ENCODE measurements around the gene DOCK2.

Gene DOCK2

GRCh38 chr5:170046241-170046640 lies 409.2 kb downstream of the DOCK2 start:
- Histone ChIP-seq H3K23ac (ENCODE audit: low read depth, low read length, poor library complexity) (no peak overlapping the region), H2BK15ac (ENCODE audit: low read length) (no peak overlapping the region), H2AK5ac (ENCODE audit: low read depth, low read length) (no peak overlapping the region), H3K9ac (ENCODE audit: low read depth, low read length, poor library complexity) (no peak overlapping the region), H3K9me3 (replicated peaks in 1 of 2; ENCODE audit: control insufficient read depth in 2 of 2, insufficient read depth in 1 of 2, low read depth in 1 of 2, low read length in 2 of 2) (no peaks in the 10 kb centered on the region), H2BK5ac (ENCODE audit: low read length) (no peak overlapping the region), H3K4ac (ENCODE audit: low read length) (no peak overlapping the region), H3K4me1 (ENCODE audit: control insufficient read depth in 2 of 2, insufficient read depth in 1 of 2, low read depth in 1 of 2, low read length in 2 of 2) (peaks cover 0 to 4% of the 10 kb centered on the region in 2 donors), H2AFZ (ENCODE audit: low read length) (no peak overlapping the region), H3K36me3 (replicated peaks in 1 of 2; ENCODE audit: control insufficient read depth in 2 of 2, insufficient read depth in 2 of 2, low read length in 2 of 2) (no peaks in the 10 kb centered on the region), H3K14ac (ENCODE audit: low read length) (no peak overlapping the region), H3K79me1 (ENCODE audit: low read depth, low read length) (no peaks in the 10 kb centered on the region), H3K4me3 (ENCODE audit: low read length in 2 of 2) (no peak overlapping the region), H2BK12ac (ENCODE audit: low read length) (no peak overlapping the region), H2BK120ac (ENCODE audit: low read depth, low read length) (no peak overlapping the region), H3K27me3 (ENCODE audit: control insufficient read depth in 3 of 3, insufficient read depth in 3 of 3, low read depth in 1 of 3, low read length in 3 of 3) (no peaks in the 10 kb centered on the region), H3K27ac (replicated peaks; ENCODE audit: low read length) (no peak overlapping the region), H4K91ac (ENCODE audit: low read depth, low read length, poor library complexity) (no peak overlapping the region), H3K18ac (ENCODE audit: low read length) (no peak overlapping the region), H4K8ac (ENCODE audit: low read depth, low read length) (no peak overlapping the region), H3K4me2 (ENCODE audit: insufficient read depth, low read length, poor library complexity, severe bottlenecking) (no peak overlapping the region)
- no CpG with 5 or more reads among the region's 3 CpGs for WGBS, 2 donors (ENCODE audit: extremely low coverage in 2 of 2, insufficient read length in 2 of 2, insufficient replicate concordance in 1 of 2)
- DNase-seq (ENCODE audit: low spot score), result no peak

GRCh38 chr5:170049713-170050112 lies 412.6 kb downstream of the DOCK2 start:
- no peak overlapping the region for H4K91ac ChIP-seq (ENCODE audit: low read depth, low read length, poor library complexity)
- H2BK12ac ChIP-seq (ENCODE audit: low read length), result no peak overlapping the region
- DNase-seq (ENCODE audit: low spot score), result no peak
- H3K4me3 ChIP-seq (ENCODE audit: low read length in 2 of 2), result no peak overlapping the region
- no peak overlapping the region for H3K4ac ChIP-seq (ENCODE audit: low read length)
- peaks cover 0 to 4% of the 10 kb centered on the region in 2 donors for H3K4me1 ChIP-seq (ENCODE audit: control insufficient read depth in 2 of 2, insufficient read depth in 1 of 2, low read depth in 1 of 2, low read length in 2 of 2)
- H3K14ac ChIP-seq (ENCODE audit: low read length), result no peak overlapping the region
- no peak overlapping the region for H2BK120ac ChIP-seq (ENCODE audit: low read depth, low read length)
- no peak overlapping the region for H3K27ac ChIP-seq (replicated peaks; ENCODE audit: low read length)
- H3K23ac ChIP-seq (ENCODE audit: low read depth, low read length, poor library complexity), result no peak overlapping the region
- WGBS, 2 donors (ENCODE audit: extremely low coverage in 2 of 2, insufficient read length in 2 of 2, insufficient replicate concordance in 1 of 2), result no CpG with 5 or more reads among the region's 3 CpGs
- no peaks in the 10 kb centered on the region for H3K9me3 ChIP-seq (replicated peaks in 1 of 2; ENCODE audit: control insufficient read depth in 2 of 2, insufficient read depth in 1 of 2, low read depth in 1 of 2, low read length in 2 of 2)
- H2AFZ ChIP-seq (ENCODE audit: low read length), result no peak overlapping the region
- no peaks in the 10 kb centered on the region for H3K36me3 ChIP-seq (replicated peaks in 1 of 2; ENCODE audit: control insufficient read depth in 2 of 2, insufficient read depth in 2 of 2, low read length in 2 of 2)
- no peak overlapping the region for H3K9ac ChIP-seq (ENCODE audit: low read depth, low read length, poor library complexity)
- no peaks in the 10 kb centered on the region for H3K27me3 ChIP-seq (ENCODE audit: control insufficient read depth in 3 of 3, insufficient read depth in 3 of 3, low read depth in 1 of 3, low read length in 3 of 3)
- no peak overlapping the region for H4K8ac ChIP-seq (ENCODE audit: low read depth, low read length)
- no peak overlapping the region for H2BK5ac ChIP-seq (ENCODE audit: low read length)
- H2AK5ac ChIP-seq (ENCODE audit: low read depth, low read length), result no peak overlapping the region
- H3K79me1 ChIP-seq (ENCODE audit: low read depth, low read length), result no peaks in the 10 kb centered on the region
- H3K18ac ChIP-seq (ENCODE audit: low read length), result no peak overlapping the region
- no peak overlapping the region for H2BK15ac ChIP-seq (ENCODE audit: low read length)
- no peak overlapping the region for H3K4me2 ChIP-seq (ENCODE audit: insufficient read depth, low read length, poor library complexity, severe bottlenecking)

- no peak overlapping the region for H2BK120ac ChIP-seq (ENCODE audit: low read depth, low read length)
- no peak for DNase-seq (ENCODE audit: low spot score)
- WGBS, 2 donors (ENCODE audit: extremely low coverage in 2 of 2, insufficient read length in 2 of 2, insufficient replicate concordance in 1 of 2), result no CpG with 5 or more reads among the region's 1 CpG
- no peaks in the 10 kb centered on the region for H3K79me1 ChIP-seq (ENCODE audit: low read depth, low read length)
- no peak overlapping the region for H3K18ac ChIP-seq (ENCODE audit: low read length)
- no peak overlapping the region for H4K8ac ChIP-seq (ENCODE audit: low read depth, low read length)
- no peak overlapping the region for H3K4me2 ChIP-seq (ENCODE audit: insufficient read depth, low read length, poor library complexity, severe bottlenecking)
- no peaks in the 10 kb centered on the region for H3K27me3 ChIP-seq (ENCODE audit: control insufficient read depth in 3 of 3, insufficient read depth in 3 of 3, low read depth in 1 of 3, low read length in 3 of 3)
- no peak overlapping the region for H3K23ac ChIP-seq (ENCODE audit: low read depth, low read length, poor library complexity)
- H3K9me3 ChIP-seq (replicated peaks in 1 of 2; ENCODE audit: control insufficient read depth in 2 of 2, insufficient read depth in 1 of 2, low read depth in 1 of 2, low read length in 2 of 2), result no peaks in the 10 kb centered on the region
- H2BK15ac ChIP-seq (ENCODE audit: low read length), result no peak overlapping the region
- no peaks in the 10 kb centered on the region for H3K36me3 ChIP-seq (replicated peaks in 1 of 2; ENCODE audit: control insufficient read depth in 2 of 2, insufficient read depth in 2 of 2, low read length in 2 of 2)
- no peaks in the 10 kb centered on the region for H3K4me1 ChIP-seq (ENCODE audit: control insufficient read depth in 2 of 2, insufficient read depth in 1 of 2, low read depth in 1 of 2, low read length in 2 of 2)
- H3K4ac ChIP-seq (ENCODE audit: low read length), result no peak overlapping the region
- H4K91ac ChIP-seq (ENCODE audit: low read depth, low read length, poor library complexity), result no peak overlapping the region
- no peak overlapping the region for H3K27ac ChIP-seq (replicated peaks; ENCODE audit: low read length)
- no peak overlapping the region for H3K9ac ChIP-seq (ENCODE audit: low read depth, low read length, poor library complexity)
- no peak overlapping the region for H2BK5ac ChIP-seq (ENCODE audit: low read length)
- H2BK12ac ChIP-seq (ENCODE audit: low read length), result no peak overlapping the region
- H3K14ac ChIP-seq (ENCODE audit: low read length), result no peak overlapping the region
- no peak overlapping the region for H2AFZ ChIP-seq (ENCODE audit: low read length)
- H2AK5ac ChIP-seq (ENCODE audit: low read depth, low read length), result no peak overlapping the region
- no peak overlapping the region for H3K4me3 ChIP-seq (ENCODE audit: low read length in 2 of 2)
These were observed 416.8 kb downstream of the DOCK2 start for GRCh38 chr5:170053896-170054295.

GRCh38 chr5:170055606-170056005 lies 418.5 kb downstream of the DOCK2 start:
- H3K14ac ChIP-seq (ENCODE audit: low read length), result no peak overlapping the region
- H3K23ac ChIP-seq (ENCODE audit: low read depth, low read length, poor library complexity), result no peak overlapping the region
- no peak for DNase-seq (ENCODE audit: low spot score)
- no peak overlapping the region for H2BK12ac ChIP-seq (ENCODE audit: low read length)
- no peak overlapping the region for H4K91ac ChIP-seq (ENCODE audit: low read depth, low read length, poor library complexity)
- H3K4ac ChIP-seq (ENCODE audit: low read length), result no peak overlapping the region
- no peak overlapping the region for H2AFZ ChIP-seq (ENCODE audit: low read length)
- H3K4me3 ChIP-seq (ENCODE audit: low read length in 2 of 2), result no peak overlapping the region
- H3K9ac ChIP-seq (ENCODE audit: low read depth, low read length, poor library complexity), result no peak overlapping the region
- no peaks in the 10 kb centered on the region for H3K27me3 ChIP-seq (ENCODE audit: control insufficient read depth in 3 of 3, insufficient read depth in 3 of 3, low read depth in 1 of 3, low read length in 3 of 3)
- WGBS, 2 donors (ENCODE audit: extremely low coverage in 2 of 2, insufficient read length in 2 of 2, insufficient replicate concordance in 1 of 2), result no CpG with 5 or more reads among the region's 2 CpGs
- H2BK5ac ChIP-seq (ENCODE audit: low read length), result no peak overlapping the region
- H3K18ac ChIP-seq (ENCODE audit: low read length), result no peak overlapping the region
- H2AK5ac ChIP-seq (ENCODE audit: low read depth, low read length), result no peak overlapping the region
- no peak overlapping the region for H4K8ac ChIP-seq (ENCODE audit: low read depth, low read length)
- no peak overlapping the region for H2BK15ac ChIP-seq (ENCODE audit: low read length)
- no peak overlapping the region for H3K27ac ChIP-seq (replicated peaks; ENCODE audit: low read length)
- H3K4me2 ChIP-seq (ENCODE audit: insufficient read depth, low read length, poor library complexity, severe bottlenecking), result no peak overlapping the region
- H3K36me3 ChIP-seq (replicated peaks in 1 of 2; ENCODE audit: control insufficient read depth in 2 of 2, insufficient read depth in 2 of 2, low read length in 2 of 2), result no peaks in the 10 kb centered on the region
- H3K9me3 ChIP-seq (replicated peaks in 1 of 2; ENCODE audit: control insufficient read depth in 2 of 2, insufficient read depth in 1 of 2, low read depth in 1 of 2, low read length in 2 of 2), result no peaks in the 10 kb centered on the region
- no peak overlapping the region for H2BK120ac ChIP-seq (ENCODE audit: low read depth, low read length)
- no peaks in the 10 kb centered on the region for H3K79me1 ChIP-seq (ENCODE audit: low read depth, low read length)
- no peaks in the 10 kb centered on the region for H3K4me1 ChIP-seq (ENCODE audit: control insufficient read depth in 2 of 2, insufficient read depth in 1 of 2, low read depth in 1 of 2, low read length in 2 of 2)

Data from neuronal stem cell (in vitro differentiated cells).